H1 (cell line): Measurements from ENCODE around the gene DHX36. TPM values are rescaled to one million over a fixed set of nuclear protein-coding genes. Genes with fewer than 3 reads are reported as not detected.

Source experiments
- CTCF ChIA-PET: fragments of 300-600 bp; sonication (Branson Sonifier 250); formaldehyde crosslinking; loops from one replicate; lab custom pipeline; 2021; ENCODE audit not compliant: partially characterized antibody; lab: Charles Lee
- POLR2A ChIA-PET: fragments of 300-600 bp; sonication (Branson Sonifier 250); formaldehyde crosslinking; loops from one replicate; lab custom pipeline; 2021; ENCODE audit warnings: inconsistent platforms; ENCODE audit not compliant: partially characterized antibody; lab: Charles Lee
- DNase-seq, 2 experiments: peaks; one replicate each; pipeline versions ENCODE4 v3.0.0 to v3.0.0-alpha.2; 2010 to 2022; ENCODE audit warnings: low spot score in 2 of 2, low read depth in 1 of 2, mixed read lengths in 1 of 2
- FAIRE-seq: peaks from 2 replicates; lab custom pipeline; 2011; peaks lifted over from hg19 to GRCh38; lab: Jason Lieb, UNC
- H2AFZ ChIP-seq: 2 replicates; pipeline ENCODE4 v1.8.1; 2012; ENCODE audit warnings: low read length, inconsistent platforms
- H2AK5ac ChIP-seq: 2 replicates; pipeline ENCODE4 v1.6.1; 2013; ENCODE audit warnings: low read depth, low read length
- H2BK120ac ChIP-seq: replicated peaks from 2 replicates; pipeline ENCODE3; 2013; ENCODE audit warnings: low read depth, low read length, inconsistent platforms
- H2BK12ac ChIP-seq: 2 replicates; pipeline ENCODE4 v1.6.1; 2013; ENCODE audit warnings: low read depth, low read length
- H2BK15ac ChIP-seq: 2 replicates; pipeline ENCODE4 v1.6.1; 2013; ENCODE audit warnings: low read length
- H2BK20ac ChIP-seq: 2 replicates; pipeline ENCODE4 v1.6.1; 2013; ENCODE audit warnings: low read length
- H2BK5ac ChIP-seq: 2 replicates; pipeline ENCODE4 v1.6.1; 2013; ENCODE audit warnings: low read depth, low read length
- H3K14ac ChIP-seq: 2 replicates; pipeline ENCODE4 v1.6.1; 2013; ENCODE audit warnings: inconsistent platforms; ENCODE audit not compliant: insufficient read length
- H3K18ac ChIP-seq: 2 replicates; pipeline ENCODE4 v1.6.1; 2013; ENCODE audit warnings: low read length; ENCODE audit errors: extremely low read depth
- H3K23ac ChIP-seq: 2 replicates; pipeline ENCODE4 v1.6.1; 2013; ENCODE audit warnings: inconsistent platforms; ENCODE audit not compliant: insufficient read length
- H3K23me2 ChIP-seq: 2 replicates; pipeline ENCODE4 v1.6.1; 2013; ENCODE audit warnings: low read depth, low read length
- H3K27ac ChIP-seq: 2 replicates; pipeline ENCODE4 v1.6.1; 2011; ENCODE audit warnings: low read depth, low read length, inconsistent platforms
- H3K27me3 ChIP-seq, 4 experiments: replicated peaks in 1 of 4; 1 replicate in 1 of 4; 2 replicates in 3 of 4; pipeline versions ENCODE4 v1.6.1 to v1.8.1; 2011 to 2013; ENCODE audit warnings: low read length in 3 of 4, mild to moderate bottlenecking in 3 of 4, inconsistent platforms in 2 of 4, mixed read lengths in 2 of 4, moderate library complexity in 1 of 4; ENCODE audit not compliant: control insufficient read depth in 3 of 4, insufficient read depth in 3 of 4; ENCODE audit errors: extremely low read depth in 1 of 4
- H3K36me3 ChIP-seq, 4 experiments: 2 replicates each; pipeline versions ENCODE4 v1.6.1 to v1.8.1; 2011 to 2013; ENCODE audit warnings: mild to moderate bottlenecking in 4 of 4, low read length in 3 of 4, moderate library complexity in 2 of 4, control low read depth in 1 of 4, inconsistent platforms in 1 of 4; ENCODE audit not compliant: insufficient read depth in 4 of 4, control insufficient read depth in 2 of 4
- H3K4ac ChIP-seq: replicated peaks from 2 replicates; pipeline ENCODE3; 2013; ENCODE audit warnings: low read length, low read depth, mixed read lengths, inconsistent platforms; ENCODE audit not compliant: insufficient read length
- H3K4me1 ChIP-seq, 4 experiments: replicated peaks in 1 of 4; 1 replicate in 1 of 4; 2 replicates in 3 of 4; pipeline versions ENCODE4 v1.6.1 to v1.8.1; 2011 to 2013; ENCODE audit warnings: low read length in 3 of 4, inconsistent platforms in 2 of 4, mixed read lengths in 1 of 4; ENCODE audit not compliant: insufficient read depth in 4 of 4, control insufficient read depth in 3 of 4
- H3K4me2 ChIP-seq, 2 experiments: 2 replicates each; pipeline versions ENCODE4 v1.6.1 to v1.8.1; 2011 to 2013; ENCODE audit warnings: low read depth in 2 of 2, low read length in 2 of 2, control low read depth in 1 of 2, inconsistent platforms in 1 of 2, mild to moderate bottlenecking in 1 of 2; ENCODE audit not compliant: insufficient read depth in 1 of 2
- H3K4me3 ChIP-seq, 4 experiments: fragments of 200-600, 300-600 bp in 1 of 4; sonication (generic), shearing (Covaris generic), sonication (Bioruptor Twin) in 1 of 4; 2 replicates each; pipeline versions ENCODE4 v1.5.1 to v1.8.1; 2011 to 2016; ENCODE audit warnings: low read length in 4 of 4, low read depth in 3 of 4, control low read depth in 2 of 4, inconsistent platforms in 2 of 4, mild to moderate bottlenecking in 2 of 4, mixed read lengths in 1 of 4, moderate library complexity in 1 of 4; ENCODE audit not compliant: insufficient read depth in 2 of 4; ENCODE audit errors: extremely low read depth in 1 of 4
- H3K56ac ChIP-seq: replicated peaks from 2 replicates; pipeline ENCODE3; 2013; ENCODE audit warnings: low read depth, mild to moderate bottlenecking, mixed read lengths, low read length, inconsistent platforms; ENCODE audit not compliant: insufficient read length
- H3K79me1 ChIP-seq: 2 replicates; pipeline ENCODE4 v1.6.1; 2013; ENCODE audit warnings: low read depth, low read length, control low read depth
- H3K79me2 ChIP-seq, 2 experiments: 2 replicates each; pipeline versions ENCODE4 v1.6.1 to v1.8.1; 2012 to 2013; ENCODE audit warnings: low read length in 2 of 2, mild to moderate bottlenecking in 2 of 2, inconsistent platforms in 1 of 2; ENCODE audit not compliant: insufficient read depth in 2 of 2, control insufficient read depth in 1 of 2
- H3K9ac ChIP-seq, 4 experiments: replicated peaks in 1 of 4; 1 replicate in 1 of 4; 2 replicates in 3 of 4; pipeline versions ENCODE4 v1.6.1 to v1.8.1; 2011 to 2013; ENCODE audit warnings: low read depth in 3 of 4, low read length in 3 of 4, control low read depth in 2 of 4, mild to moderate bottlenecking in 2 of 4, moderate library complexity in 2 of 4, inconsistent platforms in 1 of 4; ENCODE audit errors: extremely low read depth in 1 of 4
- H3K9me3 ChIP-seq, 2 experiments: 2 replicates each; pipeline versions ENCODE4 v1.6.1 to v1.8.1; 2012 to 2013; ENCODE audit warnings: mild to moderate bottlenecking in 2 of 2, moderate library complexity in 2 of 2, control low read depth in 1 of 2, inconsistent platforms in 1 of 2, low read depth in 1 of 2, low read length in 1 of 2, mixed read lengths in 1 of 2; ENCODE audit not compliant: insufficient read depth in 2 of 2
- H4K20me1 ChIP-seq, 2 experiments: replicated peaks in 1 of 2; 2 replicates each; pipeline versions ENCODE3 to v1.8.1; 2011 to 2013; ENCODE audit warnings: inconsistent platforms in 2 of 2, low read length in 2 of 2, mild to moderate bottlenecking in 1 of 2; ENCODE audit not compliant: insufficient read depth in 2 of 2, control insufficient read depth in 1 of 2
- H4K5ac ChIP-seq: 2 replicates; pipeline ENCODE4 v1.6.1; 2013; ENCODE audit warnings: low read length, low read depth, mixed read lengths, inconsistent platforms; ENCODE audit not compliant: insufficient read length
- H4K8ac ChIP-seq: 2 replicates; pipeline ENCODE4 v1.8.0; 2013; ENCODE audit warnings: mild to moderate bottlenecking, moderate library complexity, low read length, inconsistent platforms; ENCODE audit not compliant: insufficient read depth; ENCODE audit errors: extremely low read depth
- H4K91ac ChIP-seq: replicated peaks from 2 replicates; pipeline ENCODE3; 2013; ENCODE audit warnings: low read length, mixed read lengths, inconsistent platforms; ENCODE audit not compliant: insufficient read length
- EP300 ChIP-seq, 2 experiments: IDR thresholded peaks; 1 replicate in 1 of 2; 2 replicates in 1 of 2; pipeline ENCODE4 v1.6.1; 2011 to 2012; ENCODE audit warnings: low read depth in 2 of 2, low read length in 2 of 2, mild to moderate bottlenecking in 2 of 2, borderline replicate concordance in 1 of 2, inconsistent platforms in 1 of 2, moderate library complexity in 1 of 2
- FOSL1 ChIP-seq: IDR thresholded peaks from 2 replicates; pipeline ENCODE4 v1.6.1; 2011; ENCODE audit warnings: mild to moderate bottlenecking, low read depth, low read length, moderate library complexity; ENCODE audit not compliant: insufficient read depth
- JUND ChIP-seq: IDR thresholded peaks from 2 replicates; pipeline ENCODE4 v1.6.1; 2011; ENCODE audit warnings: mild to moderate bottlenecking, improper control_type of control experiment, low read length
- WGBS, 2 experiments: shearing (Covaris generic) in 1 of 2; methylation state at CpG; one replicate each; pipeline versions ENCODE4 v1.1.6 to v1.1.7; 2013 to 2015; ENCODE audit warnings: low lambda C conversion rate in 2 of 2, mixed read lengths in 2 of 2, inconsistent platforms in 1 of 2, low coverage in 1 of 2, missing lambda C conversion rate in 1 of 2; ENCODE audit not compliant: insufficient replicate concordance in 2 of 2, insufficient coverage in 1 of 2, insufficient read length in 1 of 2; ENCODE audit errors: extremely low coverage in 1 of 2, missing lambda C conversion rate in 1 of 2; 5-methylcytosine and 5-hydroxymethylcytosine counted together
- polyA plus RNA-seq, 7 experiments: library from polyadenylated mRNA; depleted of rRNA in 3 of 7; stranded (reverse) in 5 of 7; unstranded in 2 of 7; fragments of >200 nt in 5 of 7; fragments of 200-250 nt in 2 of 7; gene quantifications; 1 replicate in 5 of 7; 2 replicates in 1 of 7; 4 replicates in 1 of 7; pipeline versions ENCODE4 v1.2.1 to v1.2.3, GENCODE V29; 2011 to 2013; ENCODE audit warnings: missing spikeins in 2 of 7, mixed read lengths in 2 of 7
- total RNA-seq: library from RNA; stranded (reverse); fragmentation: NEBNext Ultra II Directional; extraction: Animal tissue kit (Norgen Biotek cat#: 25700); gene quantifications from 2 replicates; pipeline ENCODE4 v1.2.1, GENCODE V29; 2021

DHX36 gene
- total and polyA plus RNA-seq, 2 of the 8 experiments (the other 6 are each of a cell fraction or from before 2014, with no cell fraction given) = 44.9 to 131 TPM

DNA sequence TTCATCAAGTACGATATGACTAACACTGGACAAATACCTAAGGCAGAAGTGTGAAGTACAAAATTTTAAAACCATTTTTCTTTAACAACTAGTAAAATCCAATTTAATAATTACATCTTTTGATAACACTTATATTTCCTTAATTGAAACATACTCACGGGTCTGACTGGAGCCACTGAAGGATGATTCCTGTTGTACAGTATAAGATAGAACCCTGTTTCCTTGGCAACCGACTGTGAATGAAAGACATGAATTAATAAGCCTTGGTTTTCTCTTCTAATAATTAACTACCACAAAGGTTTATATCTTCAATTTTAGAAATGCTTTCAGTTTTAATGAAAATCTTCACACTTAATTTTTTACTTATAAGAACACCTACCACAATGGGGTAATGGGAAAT is 19.4 kb downstream of the DHX36 start:
- H3K4ac ChIP-seq = no peak overlapping the region
- no peak overlapping the region for H3K56ac ChIP-seq
- H3K4me2 ChIP-seq = no peak overlapping the region
- no peak overlapping the region for H2AK5ac ChIP-seq
- no peak overlapping the region for H4K91ac ChIP-seq
- no peak for FAIRE-seq
- TF ChIP-seq FOSL1 (no peak), JUND (no peak), EP300 (IDR thresholded peaks at IDR 0.05; ENCODE audit: borderline replicate concordance in 1 of 2, low read depth in 2 of 2, low read length in 2 of 2) (no peak)
- H2BK120ac ChIP-seq = no peak overlapping the region
- DNase-seq = no peak
- no peaks in the 10 kb centered on the region for H3K27me3 ChIP-seq
- H4K5ac ChIP-seq = no peak overlapping the region
- no peak overlapping the region for H3K23ac ChIP-seq
- H2AFZ ChIP-seq = no peak overlapping the region
- no peaks in the 10 kb centered on the region; the same call in 1 of the 2 replicates for H3K79me1 ChIP-seq
- no peaks in the 10 kb centered on the region for H3K23me2 ChIP-seq
- H2BK5ac ChIP-seq = no peak overlapping the region
- H2BK12ac ChIP-seq = no peak overlapping the region
- no peaks in the 10 kb centered on the region for H3K4me1 ChIP-seq
- ChIA-PET CTCF (interaction anchor here (2.2 kb wide), 1 partner anchor 9 kb away, joined by 10 read pairs; no protein-coding TSS in a partner anchor), POLR2A (no interaction called here)
- H3K9me3 ChIP-seq = no peaks in the 10 kb centered on the region
- no peak overlapping the region for H3K9ac ChIP-seq
- H2BK15ac ChIP-seq = no peak overlapping the region
- WGBS, 2 experiments = 98% methylated on average over 3 of the region's 3 CpGs; no CpG with 5 or more reads in 1 of the 2 experiments
- H3K4me3 ChIP-seq = no peak overlapping the region
- no peak overlapping the region for H2BK20ac ChIP-seq
- peaks cover 0 to 2% of the 10 kb centered on the region in 2 experiments for H4K20me1 ChIP-seq
- peaks cover 17 to 92% (median 54%) of the 10 kb centered on the region in 4 experiments for H3K36me3 ChIP-seq
- no peak overlapping the region for H3K18ac ChIP-seq
- no peak overlapping the region for H3K14ac ChIP-seq
- H3K79me2 ChIP-seq = peaks cover 0 to 11% of the 10 kb centered on the region in 2 experiments; a peak in 2 of 4 replicates
- no peak overlapping the region for H4K8ac ChIP-seq
- H3K27ac ChIP-seq = no peak overlapping the region
